Germinal center (tissue), 1 donor: ENCODE data around the gene AFG1L.
"Not testable (repeated sequence)": the region's sequence is repeated elsewhere in the genome, so short reads cannot be mapped to it uniquely, and the experiment has no call there.

Source experiments
- DNase-seq: peaks from one replicate; pipeline ENCODE4 v3.0.0; 2012; ENCODE audit warnings: mixed read lengths, low spot score

Gene AFG1L

GRCh38 chr6:108521616-108522107 lies 226.8 kb downstream of the AFG1L start:
- DNase-seq = no peak

GRCh38 chr6:108523697-108524096 lies 228.8 kb downstream of the AFG1L start:
- DNase-seq = no peak

GRCh38 chr6:108524528-108525248 lies 229.8 kb downstream of the AFG1L start:
- no peak for DNase-seq

- DNase-seq = peak; percentile 28
Observed at GRCh38 chr6:108526739-108527174, 231.9 kb downstream of the AFG1L start.

GRCh38 chr6:108528878-108529277 lies 234.0 kb downstream of the AFG1L start:
- no peak for DNase-seq

- DNase-seq = no peak
Observed at GRCh38 chr6:108531332-108531731, 236.5 kb downstream of the AFG1L start.

GRCh38 chr6:108535114-108535742 lies 240.4 kb downstream of the AFG1L start:
- DNase-seq = no peak

GRCh38 chr6:108535920-108536535 lies 241.2 kb downstream of the AFG1L start:
- not testable (repeated sequence) for DNase-seq

- peak; percentile 76 for DNase-seq
Observed at GRCh38 chr6:108541843-108542759, 247.2 kb downstream of the AFG1L start.

GRCh38 chr6:108543175-108543940 lies 248.5 kb downstream of the AFG1L start:
- DNase-seq = no peak

GRCh38 chr6:108544606-108545005 lies 249.8 kb downstream of the AFG1L start:
- DNase-seq = no peak

- DNase-seq = no peak
Observed at GRCh38 chr6:108546079-108547049, 251.5 kb downstream of the AFG1L start.

- DNase-seq = no peak
Observed at GRCh38 chr6:108549241-108549640, 254.4 kb downstream of the AFG1L start.

- no peak for DNase-seq
Observed at GRCh38 chr6:108549741-108550140, 254.9 kb downstream of the AFG1L start.

GRCh38 chr6:108550256-108550655 lies 255.4 kb downstream of the AFG1L start:
- no peak for DNase-seq

GRCh38 chr6:108555399-108556052 lies 260.7 kb downstream of the AFG1L start:
- DNase-seq = no peak

- DNase-seq = no peak
Observed at GRCh38 chr6:108556250-108556649, 261.4 kb downstream of the AFG1L start.

GRCh38 chr6:108556866-108557493 lies 262.1 kb downstream of the AFG1L start:
- no peak for DNase-seq
